Osteoblast (primary cell): ENCODE data around the gene GSDME. TPM values are rescaled to one million over a fixed set of nuclear protein-coding genes. Genes with fewer than 3 reads are reported as not detected.
A peak's percentile ranks its signal among the peaks of the same experiment; 100 is the strongest.

ENCODE experiments used
- DNase-seq: peaks from one replicate; pipeline ENCODE4 v3.0.0; 2011; ENCODE audit warnings: low spot score, mixed read lengths; ENCODE audit not compliant: insufficient read length; ENCODE audit errors: missing footprints
- H2AFZ ChIP-seq: 2 replicates; pipeline ENCODE4 v1.6.0; 2011; ENCODE audit warnings: mild to moderate bottlenecking, low read length
- H3K27ac ChIP-seq: 2 replicates; pipeline ENCODE4 v1.5.1; 2011; ENCODE audit warnings: mild to moderate bottlenecking, low read depth, low read length, moderate library complexity
- H3K27me3 ChIP-seq: 2 replicates; pipeline ENCODE4 v1.6.0; 2012; ENCODE audit warnings: mild to moderate bottlenecking, control low read depth, inconsistent platforms, low read length, moderate library complexity; ENCODE audit not compliant: insufficient read depth
- H3K36me3 ChIP-seq: 2 replicates; pipeline ENCODE4 v1.5.1; 2011; ENCODE audit warnings: mild to moderate bottlenecking, low read length, control low read depth, moderate library complexity; ENCODE audit not compliant: insufficient read depth
- H3K4me1 ChIP-seq: 2 replicates; pipeline ENCODE4 v1.5.1; 2011; ENCODE audit warnings: mild to moderate bottlenecking, low read length, control low read depth, moderate library complexity; ENCODE audit not compliant: insufficient read depth
- H3K4me2 ChIP-seq: 2 replicates; pipeline ENCODE4 v1.6.0; 2011; ENCODE audit warnings: mild to moderate bottlenecking, low read length; ENCODE audit not compliant: insufficient read depth
- H3K4me3 ChIP-seq: fragments of 200-600 bp; sonication (generic); 3 replicates; pipeline ENCODE4 v1.5.1; 2012; ENCODE audit warnings: mild to moderate bottlenecking, low read length, inconsistent platforms; ENCODE audit not compliant: insufficient read depth
- H3K79me2 ChIP-seq: 2 replicates; pipeline ENCODE4 v1.6.0; 2012; ENCODE audit warnings: mild to moderate bottlenecking, low read length, control low read depth, inconsistent platforms; ENCODE audit not compliant: insufficient read depth
- H3K9me3 ChIP-seq: 2 replicates; pipeline ENCODE4 v1.5.1; 2011; ENCODE audit warnings: low read depth, low read length, control low read depth
- H4K20me1 ChIP-seq: 2 replicates; pipeline ENCODE4 v1.6.0; 2012; ENCODE audit warnings: mild to moderate bottlenecking, low read length, control low read depth; ENCODE audit not compliant: insufficient read depth
- CTCF ChIP-seq: IDR thresholded peaks from 2 replicates; pipeline ENCODE4 v1.5.1; 2011; ENCODE audit warnings: mild to moderate bottlenecking, low read depth, low read length, moderate library complexity; ENCODE audit errors: extremely low read depth
- total RNA-seq: library from RNA; depleted of rRNA; stranded (reverse); fragments of >200 nt; gene quantifications from 2 replicates; pipeline ENCODE4 v1.2.3, GENCODE V29; 2012

The GSDME gene
- total RNA-seq, 1 donor = 42.3 TPM

- H3K4me2 ChIP-seq = no peak overlapping the region
- no peaks in the 10 kb centered on the region for H3K27me3 ChIP-seq
- peak; percentile 36 for TF ChIP-seq CTCF
- no peaks in the 10 kb centered on the region for H3K36me3 ChIP-seq
- H3K4me1 ChIP-seq = peaks cover 16% of the 10 kb centered on the region
- no peaks in the 10 kb centered on the region for H4K20me1 ChIP-seq
- H3K9me3 ChIP-seq = no peaks in the 10 kb centered on the region
- no peak for DNase-seq
- no peak overlapping the region for H2AFZ ChIP-seq
- peak overlapping the region; percentile 98 for H3K27ac ChIP-seq
- no peak overlapping the region for H3K4me3 ChIP-seq
- no peaks in the 10 kb centered on the region for H3K79me2 ChIP-seq
These were observed 30.8 kb upstream of the GSDME start for GRCh38 chr7:24788075-24788474.

- TF ChIP-seq CTCF = no peak
- Histone ChIP-seq H3K36me3 (no peaks in the 10 kb centered on the region), H2AFZ (peak overlapping the region; percentile 82), H3K4me1 (peaks cover 16% of the 10 kb centered on the region), H3K4me2 (no peak overlapping the region), H3K27me3 (no peaks in the 10 kb centered on the region), H4K20me1 (no peaks in the 10 kb centered on the region), H3K4me3 (no peak overlapping the region), H3K27ac (peak overlapping the region; percentile 98), H3K9me3 (no peaks in the 10 kb centered on the region), H3K79me2 (no peaks in the 10 kb centered on the region)
- DNase-seq = peak; percentile 84
These were observed 29.7 kb upstream of the GSDME start for GRCh38 chr7:24786941-24787340.

GRCh38 chr7:24786306-24786705 is 29.0 kb upstream of the GSDME start:
- no peaks in the 10 kb centered on the region for H3K9me3 ChIP-seq
- H3K4me3 ChIP-seq = no peak overlapping the region
- H3K36me3 ChIP-seq = no peaks in the 10 kb centered on the region
- H3K4me2 ChIP-seq = no peak overlapping the region
- H3K79me2 ChIP-seq = no peaks in the 10 kb centered on the region
- no peak overlapping the region for H2AFZ ChIP-seq
- no peak for DNase-seq
- no peaks in the 10 kb centered on the region for H4K20me1 ChIP-seq
- H3K27me3 ChIP-seq = no peaks in the 10 kb centered on the region
- peak overlapping the region; percentile 98 for H3K27ac ChIP-seq
- peaks cover 16% of the 10 kb centered on the region for H3K4me1 ChIP-seq
- TF ChIP-seq CTCF = no peak

- H3K4me1 ChIP-seq = peaks cover 22% of the 10 kb centered on the region
- H3K4me3 ChIP-seq = no peak overlapping the region
- no peaks in the 10 kb centered on the region for H4K20me1 ChIP-seq
- no peaks in the 10 kb centered on the region for H3K27me3 ChIP-seq
- H3K4me2 ChIP-seq = no peak overlapping the region
- no peaks in the 10 kb centered on the region for H3K9me3 ChIP-seq
- H3K36me3 ChIP-seq = no peaks in the 10 kb centered on the region
- no peaks in the 10 kb centered on the region for H3K79me2 ChIP-seq
- no peak for TF ChIP-seq CTCF
- no peak overlapping the region for H3K27ac ChIP-seq
- H2AFZ ChIP-seq = no peak overlapping the region
- DNase-seq = no peak
These were observed 27.0 kb upstream of the GSDME start for GRCh38 chr7:24784277-24784676.
